Measurements from ENCODE around the gene PRICKLE2. TPM values are rescaled to one million over a fixed set of nuclear protein-coding genes. Genes with fewer than 3 reads are reported as not detected.

The PRICKLE2 gene
- total and polyA plus RNA-seq, 2 donors (not counting 1 experiment from before 2014, with no cell fraction given), result 14.1 to 29.4 TPM

DNA sequence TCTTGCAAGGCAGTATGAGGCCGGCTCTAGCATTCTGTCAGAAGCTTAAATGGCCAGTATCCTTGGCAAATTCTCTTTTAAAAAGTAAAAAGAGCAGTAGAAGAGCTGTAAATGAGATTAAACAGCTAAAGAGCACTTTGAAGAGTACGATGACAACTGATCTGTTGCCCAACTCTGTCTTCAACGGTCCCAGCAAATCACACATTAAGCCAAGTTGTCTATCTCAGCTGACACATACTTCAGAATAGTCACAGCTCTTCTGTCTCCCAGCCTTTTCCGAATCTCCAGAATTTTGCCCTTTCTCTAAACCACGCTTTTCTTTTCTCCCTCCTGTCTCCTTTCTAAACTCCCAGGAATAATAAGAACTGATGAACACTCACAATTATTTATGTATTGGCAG, 51.7 kb downstream of the PRICKLE2 start:
- H3K27ac ChIP-seq (ENCODE audit: insufficient read depth, low read length), result no peak overlapping the region
- DNase-seq (ENCODE audit: low read depth in 2 of 2), result no peak
- no peak overlapping the region for H3K4me3 ChIP-seq (replicated peaks in 1 of 4; ENCODE audit: control extremely low read depth in 1 of 4, insufficient read depth in 1 of 4, low read depth in 3 of 4, low read length in 4 of 4)
- H4K20me1 ChIP-seq (ENCODE audit: control insufficient read depth, extremely low read depth, insufficient read depth, low read length), result no peaks in the 10 kb centered on the region
- no peak overlapping the region for H2AFZ ChIP-seq (ENCODE audit: low read length)
- no peaks in the 10 kb centered on the region for H3K36me3 ChIP-seq (ENCODE audit: control insufficient read depth, insufficient read depth, low read length)
- no peaks in the 10 kb centered on the region for H3K4me1 ChIP-seq (ENCODE audit: control insufficient read depth, extremely low read depth, insufficient read depth, low read length)
- H3K27me3 ChIP-seq (ENCODE audit: control insufficient read depth, insufficient read depth, low read length), result no peaks in the 10 kb centered on the region
- no peak overlapping the region for H3K4me2 ChIP-seq (ENCODE audit: extremely low read depth, insufficient read depth, low read length)
- H3K79me2 ChIP-seq (ENCODE audit: control insufficient read depth, insufficient read depth, low read length), result no peaks in the 10 kb centered on the region
- no peaks in the 10 kb centered on the region for H3K9me3 ChIP-seq (ENCODE audit: control insufficient read depth, insufficient read depth, low read depth, low read length)
- H3K9ac ChIP-seq (ENCODE audit: insufficient read depth, low read length), result no peak overlapping the region
- no peak for TF ChIP-seq EZH2 (IDR thresholded peaks at IDR 0.05; ENCODE audit: low read length, missing control alignments)
- TF ChIP-seq, protein P1, sequence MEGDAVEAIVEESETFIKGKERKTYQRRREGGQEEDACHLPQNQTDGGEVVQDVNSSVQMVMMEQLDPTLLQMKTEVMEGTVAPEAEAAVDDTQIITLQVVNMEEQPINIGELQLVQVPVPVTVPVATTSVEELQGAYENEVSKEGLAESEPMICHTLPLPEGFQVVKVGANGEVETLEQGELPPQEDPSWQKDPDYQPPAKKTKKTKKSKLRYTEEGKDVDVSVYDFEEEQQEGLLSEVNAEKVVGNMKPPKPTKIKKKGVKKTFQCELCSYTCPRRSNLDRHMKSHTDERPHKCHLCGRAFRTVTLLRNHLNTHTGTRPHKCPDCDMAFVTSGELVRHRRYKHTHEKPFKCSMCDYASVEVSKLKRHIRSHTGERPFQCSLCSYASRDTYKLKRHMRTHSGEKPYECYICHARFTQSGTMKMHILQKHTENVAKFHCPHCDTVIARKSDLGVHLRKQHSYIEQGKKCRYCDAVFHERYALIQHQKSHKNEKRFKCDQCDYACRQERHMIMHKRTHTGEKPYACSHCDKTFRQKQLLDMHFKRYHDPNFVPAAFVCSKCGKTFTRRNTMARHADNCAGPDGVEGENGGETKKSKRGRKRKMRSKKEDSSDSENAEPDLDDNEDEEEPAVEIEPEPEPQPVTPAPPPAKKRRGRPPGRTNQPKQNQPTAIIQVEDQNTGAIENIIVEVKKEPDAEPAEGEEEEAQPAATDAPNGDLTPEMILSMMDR (conservative IDR thresholded peaks at IDR 0.05 in 1 of 2, IDR thresholded peaks at IDR 0.05 in 1 of 2; ENCODE audit: low read depth in 1 of 2, low read length in 2 of 2), result no peak

GRCh38 chr3:64170270-64170669, 55.0 kb downstream of the PRICKLE2 start:
- no peak overlapping the region for H3K4me2 ChIP-seq (ENCODE audit: extremely low read depth, insufficient read depth, low read length)
- no peak overlapping the region for H3K9ac ChIP-seq (ENCODE audit: insufficient read depth, low read length)
- no peaks in the 10 kb centered on the region for H3K79me2 ChIP-seq (ENCODE audit: control insufficient read depth, insufficient read depth, low read length)

GRCh38 chr3:64167868-64168267, 57.4 kb downstream of the PRICKLE2 start:
- Histone ChIP-seq H3K4me3 (replicated peaks in 1 of 4; ENCODE audit: control extremely low read depth in 1 of 4, insufficient read depth in 1 of 4, low read depth in 3 of 4, low read length in 4 of 4) (no peak overlapping the region), H4K20me1 (ENCODE audit: control insufficient read depth, extremely low read depth, insufficient read depth, low read length) (no peaks in the 10 kb centered on the region), H2AFZ (ENCODE audit: low read length) (no peak overlapping the region), H3K27me3 (ENCODE audit: control insufficient read depth, insufficient read depth, low read length) (no peaks in the 10 kb centered on the region), H3K9ac (ENCODE audit: insufficient read depth, low read length) (no peak overlapping the region), H3K27ac (ENCODE audit: insufficient read depth, low read length) (no peak overlapping the region), H3K36me3 (ENCODE audit: control insufficient read depth, insufficient read depth, low read length) (no peaks in the 10 kb centered on the region), H3K4me1 (ENCODE audit: control insufficient read depth, extremely low read depth, insufficient read depth, low read length) (peaks cover 8% of the 10 kb centered on the region), H3K9me3 (ENCODE audit: control insufficient read depth, insufficient read depth, low read depth, low read length) (no peaks in the 10 kb centered on the region), H3K79me2 (ENCODE audit: control insufficient read depth, insufficient read depth, low read length) (no peaks in the 10 kb centered on the region), H3K4me2 (ENCODE audit: extremely low read depth, insufficient read depth, low read length) (no peak overlapping the region)
- TF ChIP-seq, protein P1 (conservative IDR thresholded peaks at IDR 0.05 in 1 of 2, IDR thresholded peaks at IDR 0.05 in 1 of 2; ENCODE audit: low read depth in 1 of 2, low read length in 2 of 2), result no peak
- no peak for TF ChIP-seq EZH2 (IDR thresholded peaks at IDR 0.05; ENCODE audit: low read length, missing control alignments)
- no peak for DNase-seq (ENCODE audit: low read depth in 2 of 2)

More at GRCh38 chr3:64170270-64170669, 55.0 kb downstream of the PRICKLE2 start:
- no peak for TF ChIP-seq EZH2 (IDR thresholded peaks at IDR 0.05; ENCODE audit: low read length, missing control alignments)
- TF ChIP-seq, protein P1 (conservative IDR thresholded peaks at IDR 0.05 in 1 of 2, IDR thresholded peaks at IDR 0.05 in 1 of 2; ENCODE audit: low read depth in 1 of 2, low read length in 2 of 2), result no peak
- H4K20me1 ChIP-seq (ENCODE audit: control insufficient read depth, extremely low read depth, insufficient read depth, low read length), result no peaks in the 10 kb centered on the region
- no peak overlapping the region for H3K4me3 ChIP-seq (replicated peaks in 1 of 4; ENCODE audit: control extremely low read depth in 1 of 4, insufficient read depth in 1 of 4, low read depth in 3 of 4, low read length in 4 of 4)
- peak in 1 of 2 donors; percentile 75 for DNase-seq (ENCODE audit: low read depth in 2 of 2)
- no peaks in the 10 kb centered on the region for H3K9me3 ChIP-seq (ENCODE audit: control insufficient read depth, insufficient read depth, low read depth, low read length)
- no peak overlapping the region for H2AFZ ChIP-seq (ENCODE audit: low read length)
- no peaks in the 10 kb centered on the region for H3K36me3 ChIP-seq (ENCODE audit: control insufficient read depth, insufficient read depth, low read length)
- H3K4me1 ChIP-seq (ENCODE audit: control insufficient read depth, extremely low read depth, insufficient read depth, low read length), result no peaks in the 10 kb centered on the region
- no peaks in the 10 kb centered on the region for H3K27me3 ChIP-seq (ENCODE audit: control insufficient read depth, insufficient read depth, low read length)
- no peak overlapping the region for H3K27ac ChIP-seq (ENCODE audit: insufficient read depth, low read length)
